HuH-7 (cell line): ENCODE data around the gene PTPRF.
A peak's percentile ranks its signal among the peaks of the same experiment; 100 is the strongest.

Experiments used
- DNase-seq: peaks from one replicate; pipeline ENCODE4 v3.0.0; 2011; ENCODE audit warnings: low spot score

Gene PTPRF

DNA sequence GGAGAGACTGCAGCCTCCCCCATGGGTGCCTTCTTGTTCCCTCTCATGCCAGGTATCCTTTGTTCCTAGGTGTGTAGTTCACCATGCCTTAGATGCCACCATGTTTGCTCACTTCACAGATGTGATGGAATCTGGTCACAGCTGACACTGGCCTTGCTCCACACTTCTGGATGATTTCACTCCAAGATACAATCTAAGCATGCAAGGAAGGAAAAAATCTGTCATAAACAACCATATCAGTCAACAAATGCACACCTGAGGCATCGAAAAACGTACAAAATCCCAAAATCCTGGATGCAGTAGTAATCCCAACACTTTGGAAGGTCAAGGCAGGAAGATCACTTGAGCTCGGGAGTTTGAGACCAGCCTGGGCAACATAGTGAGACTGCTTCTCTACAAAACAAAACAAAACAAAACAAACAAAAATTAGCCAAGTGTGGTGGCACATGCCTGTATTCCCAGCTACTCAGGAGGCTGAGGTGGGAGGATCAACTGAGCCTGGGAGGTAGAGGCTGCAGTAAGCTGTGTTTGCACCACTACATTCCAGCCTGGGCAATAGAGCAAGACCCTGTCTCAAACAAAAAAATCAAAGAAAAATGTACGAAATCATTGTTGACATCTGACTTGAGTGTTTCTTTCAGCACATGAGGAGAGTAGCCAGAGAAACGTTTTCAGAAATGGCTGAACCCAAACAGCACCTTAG is 17.1 kb upstream of the PTPRF start:
- DNase-seq: no peak

DNA sequence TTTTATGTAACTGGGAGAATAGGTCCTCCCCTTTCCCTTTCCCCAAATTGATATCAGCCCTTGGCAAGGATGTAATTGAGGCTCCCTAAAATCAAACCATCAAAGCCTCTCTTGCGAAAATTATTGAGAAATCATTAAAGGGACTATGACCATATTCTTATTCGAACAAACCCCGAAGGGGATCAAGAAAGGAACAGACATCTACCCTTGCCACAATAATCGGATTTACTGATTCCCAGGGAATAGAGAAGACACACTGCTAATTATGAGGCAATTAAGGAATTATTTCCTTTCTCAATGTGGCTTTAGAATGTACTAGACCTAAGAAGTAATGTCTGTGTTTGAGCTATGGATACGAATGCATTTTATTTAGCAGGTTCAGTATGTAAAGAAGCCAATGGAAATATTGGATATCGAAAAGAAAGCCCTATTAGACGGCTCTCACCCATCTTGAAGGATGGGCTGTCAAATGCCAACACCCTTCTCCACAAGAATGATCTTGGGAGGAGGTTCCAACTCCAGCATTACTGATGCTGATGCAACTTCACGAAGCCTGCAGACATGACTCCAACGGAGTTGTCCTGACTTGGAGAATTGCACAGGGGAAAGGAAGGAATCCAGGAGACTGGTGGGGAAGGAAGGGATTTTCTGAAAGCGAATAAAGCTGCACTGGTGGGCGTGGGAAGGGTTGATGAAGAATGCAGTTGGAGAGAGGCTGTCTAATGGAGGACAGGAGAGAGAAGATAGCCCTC is 11.6 kb upstream of the PTPRF start:
- DNase-seq: no peak

GRCh38 chr1:43520100-43520778 is 10.4 kb upstream of the PTPRF start:
- DNase-seq: no peak

GRCh38 chr1:43521078-43521477 is 9.6 kb upstream of the PTPRF start:
- DNase-seq: no peak

DNA sequence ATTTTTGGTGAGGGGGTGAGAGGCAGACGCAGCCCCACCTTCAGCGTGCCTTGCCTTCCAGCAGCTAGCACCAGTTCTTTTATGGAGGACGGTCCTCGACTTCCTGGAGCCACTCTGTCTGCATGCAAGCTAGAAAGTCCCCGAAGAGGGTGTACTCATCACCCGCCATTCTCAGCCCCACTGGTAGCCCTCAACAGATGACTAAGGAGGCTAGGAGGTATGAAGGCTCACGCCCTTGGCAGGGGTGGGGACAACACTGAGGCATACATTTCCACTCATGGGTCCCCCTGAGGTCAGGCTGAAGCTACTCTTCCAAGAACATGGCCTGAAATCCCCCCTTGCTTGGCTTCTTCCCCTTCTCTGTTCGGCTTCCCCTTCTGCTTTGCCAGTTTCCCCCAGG is 8.9 kb upstream of the PTPRF start:
- no peak for DNase-seq

GRCh38 chr1:43522431-43522775 is 8.3 kb upstream of the PTPRF start:
- no peak for DNase-seq

GRCh38 chr1:43522776-43523480 is 7.8 kb upstream of the PTPRF start:
- DNase-seq: peak; percentile 77

- DNase-seq: no peak
These were observed 5.9 kb upstream of the PTPRF start for GRCh38 chr1:43524804-43525203.

GRCh38 chr1:43526002-43526401 is 4.7 kb upstream of the PTPRF start:
- DNase-seq: no peak

- DNase-seq: no peak
These were observed 3.4 kb upstream of the PTPRF start for GRCh38 chr1:43527111-43527878.

- peak; percentile 84 for DNase-seq
These were observed 1.4 kb upstream of the PTPRF start for GRCh38 chr1:43529206-43529731.

- DNase-seq: peak; percentile 72
These were observed 623 bp downstream of the PTPRF start for GRCh38 chr1:43531107-43531905.

DNA sequence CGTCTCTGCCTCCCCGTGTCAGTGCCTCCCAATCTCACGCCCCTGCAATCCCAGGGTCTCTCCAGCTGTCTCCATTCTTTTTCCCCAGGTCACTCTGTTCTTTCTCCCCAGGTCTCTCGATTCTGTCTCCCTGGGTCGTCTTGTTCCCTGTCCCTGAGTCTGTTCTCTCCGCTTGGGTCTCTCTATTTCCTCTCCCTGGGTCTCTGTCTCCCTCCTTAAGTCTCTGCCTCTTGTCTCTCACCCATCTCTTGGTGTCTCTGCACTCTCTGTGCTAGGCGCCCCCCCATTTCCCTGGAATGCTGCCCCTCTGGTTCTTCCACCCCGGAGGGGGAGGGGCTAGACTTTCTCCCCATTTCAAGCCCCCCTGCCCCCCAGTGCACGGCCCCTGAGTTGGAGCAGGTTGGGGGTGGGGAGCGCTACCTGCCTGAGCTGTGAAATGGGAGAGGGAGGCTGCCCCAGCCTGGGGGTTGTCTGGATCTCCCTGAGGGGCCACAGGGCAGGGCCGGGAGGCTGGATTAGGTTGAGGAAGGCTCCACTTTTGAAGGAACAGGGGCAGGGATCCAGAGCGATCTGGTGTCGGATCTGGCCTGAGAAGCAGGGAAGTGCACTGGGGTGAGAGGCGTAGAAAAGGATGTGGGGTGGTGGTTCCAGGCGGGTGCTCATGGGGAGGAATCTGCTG is 1.4 kb downstream of the PTPRF start:
- DNase-seq: no peak

GRCh38 chr1:43532716-43533115 is 2.0 kb downstream of the PTPRF start:
- no peak for DNase-seq

GRCh38 chr1:43533584-43533983 is 2.9 kb downstream of the PTPRF start:
- DNase-seq: no peak

DNA sequence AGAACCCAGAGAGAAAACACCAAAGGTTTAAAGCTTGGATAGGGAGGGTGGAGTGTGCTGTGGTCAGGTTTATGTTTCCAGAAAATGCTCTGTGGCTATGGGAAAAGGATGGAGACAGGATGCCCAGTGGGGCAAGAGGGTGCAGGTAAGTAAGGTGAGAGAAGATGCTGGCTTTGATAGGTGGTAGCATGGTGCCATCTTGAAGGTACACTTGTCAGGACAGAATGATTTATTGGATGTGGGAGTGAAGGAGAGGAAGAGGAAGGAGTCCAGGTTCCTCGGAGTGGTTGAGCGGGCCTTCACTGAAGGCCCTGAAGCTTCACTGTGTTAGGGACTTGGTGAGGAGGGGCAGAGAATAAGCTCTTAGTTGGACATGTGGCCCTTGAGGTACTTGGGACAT is 3.6 kb downstream of the PTPRF start:
- no peak for DNase-seq

DNA sequence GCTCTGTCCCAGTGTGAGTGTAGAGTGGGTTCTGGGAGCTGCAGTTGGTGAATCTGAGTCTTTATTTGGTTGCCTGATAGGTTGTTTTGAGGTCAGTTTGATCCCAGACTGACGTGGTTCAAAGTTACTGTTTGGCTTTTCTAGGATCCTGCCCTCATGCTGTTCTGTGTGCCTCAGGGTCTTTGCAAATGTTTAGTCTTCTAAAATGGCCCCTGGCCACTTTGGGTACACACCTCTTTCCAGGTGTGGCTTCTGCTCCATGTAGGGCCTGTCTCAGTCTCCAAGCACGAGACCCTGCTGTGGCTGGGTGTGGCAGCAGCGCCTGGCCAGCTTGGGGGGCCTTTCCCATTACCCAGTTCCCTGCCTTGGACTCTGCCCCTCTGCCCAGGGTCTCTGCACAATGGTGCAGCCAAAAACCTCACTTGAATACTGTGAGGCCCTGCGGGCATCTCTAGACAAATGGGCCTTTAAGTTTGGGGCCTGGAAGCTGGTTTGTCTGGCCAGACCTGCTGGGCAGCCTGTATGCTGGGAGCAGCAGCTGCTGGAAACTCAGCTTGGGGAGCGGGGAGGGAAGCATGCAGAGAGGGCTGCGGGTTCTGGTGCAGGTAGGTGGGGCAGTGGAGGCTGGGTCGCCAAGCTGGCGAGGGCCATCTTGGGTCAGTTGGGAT is 5.6 kb downstream of the PTPRF start:
- no peak for DNase-seq

DNA sequence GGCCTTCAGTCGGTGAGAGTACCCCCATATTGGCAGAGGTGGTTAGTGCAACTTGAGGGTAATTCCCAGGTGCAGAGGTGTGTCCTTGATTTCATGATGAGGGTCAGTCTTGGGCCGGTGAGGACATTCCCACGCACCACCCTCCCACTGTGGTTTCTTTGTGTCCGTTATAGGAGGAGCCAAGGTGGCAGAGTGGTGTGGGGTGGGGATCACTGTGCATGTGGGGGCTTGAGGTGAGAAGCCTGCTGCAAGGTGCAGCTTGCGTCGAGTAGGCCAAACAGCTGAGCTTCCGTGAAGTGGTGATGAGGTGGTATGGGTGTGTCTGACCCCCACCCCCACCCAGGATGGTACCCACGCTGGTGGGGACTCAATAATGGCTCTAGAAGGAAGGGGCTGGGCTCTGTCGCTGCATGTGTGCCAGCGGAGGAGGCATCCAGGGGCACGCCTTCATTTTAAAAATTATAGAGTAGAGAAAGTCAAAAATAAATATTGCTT is 6.2 kb downstream of the PTPRF start:
- DNase-seq: no peak

GRCh38 chr1:43537423-43538142 is 6.9 kb downstream of the PTPRF start:
- DNase-seq: no peak
